Activated CD8-positive, alpha-beta memory T cell treated with anti-CD3 and anti-CD28 coated beads, Interleukin-2, amount 50 U/mL, for 4 hours (primary cell): Measurements from ENCODE around the gene ENTPD2.
"Not testable (repeated sequence)": the region's sequence is repeated elsewhere in the genome, so short reads cannot be mapped to it uniquely, and the experiment has no call there.

Source experiments
- DNase-seq: peaks from one replicate; pipeline ENCODE4 v3.0.0-alpha.2; 2020

The ENTPD2 gene

GRCh38 chr9:137014166-137014565 lies 39.7 kb downstream of the ENTPD2 start:
- DNase-seq: no peak

GRCh38 chr9:137013571-137013940 lies 40.3 kb downstream of the ENTPD2 start:
- DNase-seq: no peak

GRCh38 chr9:137012694-137013570 lies 40.9 kb downstream of the ENTPD2 start:
- no peak for DNase-seq

- DNase-seq: no peak
Observed at GRCh38 chr9:137011907-137012675, 41.8 kb downstream of the ENTPD2 start.

GRCh38 chr9:137011156-137011555 lies 42.7 kb downstream of the ENTPD2 start:
- DNase-seq: no peak

- DNase-seq: no peak
Observed at GRCh38 chr9:137009938-137010732, 43.7 kb downstream of the ENTPD2 start.

- DNase-seq: no peak
Observed at GRCh38 chr9:137009217-137009616, 44.6 kb downstream of the ENTPD2 start.

GRCh38 chr9:137008312-137008711 lies 45.5 kb downstream of the ENTPD2 start:
- no peak for DNase-seq

GRCh38 chr9:137007816-137008270 lies 46.0 kb downstream of the ENTPD2 start:
- no peak for DNase-seq

GRCh38 chr9:137007108-137007815 lies 46.6 kb downstream of the ENTPD2 start:
- DNase-seq: no peak

- DNase-seq: no peak
Observed at GRCh38 chr9:137006116-137007003, 47.5 kb downstream of the ENTPD2 start.

- DNase-seq: not testable (repeated sequence)
Observed at GRCh38 chr9:137004285-137004684, 49.6 kb downstream of the ENTPD2 start.

GRCh38 chr9:137002646-137003041 lies 51.2 kb downstream of the ENTPD2 start:
- DNase-seq: no peak

- DNase-seq: no peak
Observed at GRCh38 chr9:137001857-137002645, 51.8 kb downstream of the ENTPD2 start.

GRCh38 chr9:137000177-137000930 lies 53.5 kb downstream of the ENTPD2 start:
- DNase-seq: no peak
